ENCODE data around the gene MACIR. TPM values are rescaled to one million over a fixed set of nuclear protein-coding genes. Genes with fewer than 3 reads are reported as not detected.

Gene MACIR
- total RNA-seq, 6 experiments from 2014 or later = 0.37 to 1.9 (median 0.75) TPM

DNA sequence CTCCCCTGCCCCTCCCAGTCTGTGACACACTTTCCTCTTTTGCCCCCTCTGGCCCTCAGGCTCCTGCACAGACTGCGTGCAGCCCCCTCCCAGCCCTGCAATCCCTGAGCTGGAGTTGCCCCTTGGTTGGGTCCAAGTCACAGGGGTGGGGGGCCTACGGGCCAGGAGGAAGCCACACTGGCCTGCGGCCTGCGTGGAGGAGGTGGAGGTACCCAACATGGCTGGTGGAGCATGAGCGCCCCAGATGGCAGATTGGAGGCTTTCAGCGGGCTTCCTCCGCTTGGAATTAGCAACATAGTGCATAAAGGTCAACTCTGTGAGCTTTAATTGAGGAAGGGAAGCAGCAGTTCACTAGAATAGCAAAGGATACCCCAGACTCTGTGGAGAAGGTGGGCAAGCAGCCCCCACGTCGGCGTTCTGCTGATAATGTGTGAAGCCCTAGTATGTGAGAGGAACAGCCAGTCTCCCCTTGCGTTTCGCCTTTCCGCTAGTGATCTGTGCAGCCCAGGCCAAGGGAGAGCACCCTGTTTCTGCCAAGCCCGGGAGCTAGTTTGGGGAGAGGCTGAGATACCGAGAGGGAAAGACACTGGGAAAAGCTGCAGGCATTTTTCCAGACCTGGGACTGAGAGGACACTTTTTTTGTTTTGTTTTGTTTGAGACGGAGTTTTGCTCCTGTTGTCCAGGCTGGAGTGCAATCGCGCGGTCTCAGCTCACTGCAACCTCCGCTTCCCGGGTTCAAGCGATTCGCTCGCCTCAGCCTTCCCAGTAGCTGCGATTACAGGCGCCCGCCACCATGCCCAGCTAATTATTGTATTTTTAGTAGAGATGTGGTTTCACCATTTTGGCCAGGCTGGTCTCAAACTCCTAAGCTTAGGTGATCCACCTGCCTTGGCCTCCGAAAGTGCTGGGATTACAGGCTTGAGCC is 35.3 kb upstream of the MACIR start:
- DNase-seq (no peak), ATAC-seq (no peak)
- no peaks in the 10 kb centered on the region for H3K27me3 ChIP-seq
- H3K4me3 ChIP-seq = no peak overlapping the region
- no peak overlapping the region for H3K27ac ChIP-seq
- peaks cover 0 to 1% (median 0%) of the 10 kb centered on the region in 4 donors for H3K36me3 ChIP-seq
- TF ChIP-seq CTCF (IDR thresholded peaks at IDR 0.05) = no peak
- no peak for TF ChIP-seq POLR2A (IDR thresholded peaks at IDR 0.05)
- 91% methylated on average over 21 of the region's 28 CpGs for WGBS (ENCODE audit: insufficient coverage, low coverage, low lambda C conversion rate, missing lambda C conversion rate)
- peaks cover 0 to 2% (median 0%) of the 10 kb centered on the region in 4 donors for H3K4me1 ChIP-seq
- H3K9me3 ChIP-seq = no peaks in the 10 kb centered on the region
- intact Hi-C loops (cut with DNase I) = no loop called here

DNA sequence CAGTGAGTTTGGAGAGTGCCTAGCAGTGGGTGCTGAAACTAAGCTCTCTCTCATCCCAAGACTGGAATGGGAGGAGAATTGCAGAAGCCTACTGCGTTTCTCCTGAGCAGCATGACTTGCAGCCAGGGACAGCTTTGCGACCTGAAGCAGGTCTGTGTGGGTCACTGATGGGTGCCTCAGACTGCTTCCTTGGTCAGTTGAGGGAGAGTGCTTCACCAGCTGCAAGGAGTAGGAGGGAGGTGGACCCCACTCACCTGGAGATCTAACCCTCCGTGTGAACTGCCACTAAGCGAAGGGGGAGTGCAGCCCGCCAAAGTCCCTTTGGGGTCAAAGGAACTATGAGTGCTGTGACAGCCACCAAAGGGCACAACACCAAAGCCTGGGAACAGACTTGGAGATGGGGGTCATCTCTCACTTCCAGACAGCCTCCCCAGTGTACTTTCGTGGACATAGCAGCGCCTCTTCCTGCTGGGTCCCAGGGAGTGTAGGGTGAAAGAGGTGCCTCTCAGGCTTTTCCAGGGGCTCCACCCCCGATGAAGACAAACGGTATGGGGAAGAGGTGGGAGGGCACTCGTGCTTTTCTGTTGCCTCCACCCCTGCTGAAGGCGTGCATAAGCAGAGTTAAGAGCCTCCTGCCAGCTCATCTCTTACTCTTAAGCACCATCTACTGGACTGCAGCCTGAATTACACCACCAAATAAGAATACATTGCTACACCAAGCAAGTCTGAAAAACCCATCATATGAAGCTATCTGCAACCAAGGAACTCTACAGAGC is 34.3 kb upstream of the MACIR start:
- H3K27me3 ChIP-seq = no peaks in the 10 kb centered on the region
- no peak overlapping the region for H3K27ac ChIP-seq
- no peak overlapping the region for H3K4me3 ChIP-seq
- H3K9me3 ChIP-seq = no peaks in the 10 kb centered on the region
- WGBS (ENCODE audit: insufficient coverage, low coverage, low lambda C conversion rate, missing lambda C conversion rate) = 43% methylated on average over 6 of the region's 11 CpGs
- DNase-seq (no peak), ATAC-seq (peak; percentile 97 to 99 (median 98))
- peaks cover 0 to 1% (median 0%) of the 10 kb centered on the region in 4 donors for H3K36me3 ChIP-seq
- H3K4me1 ChIP-seq = peaks cover 0 to 2% (median 0%) of the 10 kb centered on the region in 4 donors
- TF ChIP-seq CTCF (IDR thresholded peaks at IDR 0.05) (peak; percentile 62 to 67 (median 66)), POLR2A (IDR thresholded peaks at IDR 0.05) (no peak)
- intact Hi-C loops (cut with DNase I) = no loop called here

DNA sequence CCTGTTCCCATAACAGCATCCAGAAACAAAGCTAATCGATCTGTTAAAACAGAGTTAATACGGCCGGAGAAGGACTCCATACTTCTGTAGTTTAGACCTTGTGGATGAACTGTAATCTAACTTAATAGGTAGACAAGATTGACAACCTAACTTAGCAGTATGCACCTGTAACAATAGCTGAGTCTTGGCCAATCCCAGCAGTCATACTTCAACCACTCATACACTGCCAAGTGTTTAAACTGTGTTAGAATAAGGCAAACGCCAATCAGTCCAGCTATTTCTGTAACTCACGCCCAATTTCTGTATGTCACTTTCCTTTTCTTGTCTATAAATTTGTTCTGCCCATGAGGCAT is 33.7 kb upstream of the MACIR start:
- no peak overlapping the region for H3K27ac ChIP-seq
- H3K27me3 ChIP-seq = no peaks in the 10 kb centered on the region
- WGBS (ENCODE audit: insufficient coverage, low coverage, low lambda C conversion rate, missing lambda C conversion rate) = 47% methylated on average over 5 of the region's 5 CpGs
- H3K36me3 ChIP-seq = peaks cover 0 to 1% (median 0%) of the 10 kb centered on the region in 4 donors
- peaks cover 0 to 2% (median 0%) of the 10 kb centered on the region in 4 donors for H3K4me1 ChIP-seq
- H3K4me3 ChIP-seq = no peak overlapping the region
- TF ChIP-seq POLR2A (IDR thresholded peaks at IDR 0.05) (no peak), CTCF (IDR thresholded peaks at IDR 0.05) (peak in 1 of 4 donors; percentile 0)
- H3K9me3 ChIP-seq = no peaks in the 10 kb centered on the region
- ATAC-seq (no peak), DNase-seq (no peak)
- intact Hi-C loops (cut with DNase I) = no loop called here

GRCh38 chr5:103228061-103228460 is 30.5 kb upstream of the MACIR start:
- Histone ChIP-seq H3K9me3 (no peaks in the 10 kb centered on the region), H3K27me3 (no peaks in the 10 kb centered on the region), H3K27ac (no peak overlapping the region), H3K4me1 (peaks cover 0 to 2% (median 0%) of the 10 kb centered on the region in 4 donors), H3K4me3 (no peak overlapping the region), H3K36me3 (no peaks in the 10 kb centered on the region)
- DNase-seq (no peak), ATAC-seq (no peak)
- intact Hi-C loops (cut with DNase I) = no loop called here
- TF ChIP-seq POLR2A (IDR thresholded peaks at IDR 0.05) = no peak
- TF ChIP-seq CTCF (IDR thresholded peaks at IDR 0.05) = no peak
- WGBS (ENCODE audit: insufficient coverage, low coverage, low lambda C conversion rate, missing lambda C conversion rate) = 73% methylated on average over 5 of the region's 5 CpGs
